Stimulated activated CD4-positive, alpha-beta T cell treated with anti-CD3 and anti-CD28 coated beads, Interleukin-1b, Interleukin-23, amount 100 ng/mL, for 1 hour (primary cell): ENCODE measurements around the gene TTC7B.

Source experiments
- DNase-seq, 2 donors: peaks; one replicate each; pipeline ENCODE4 v3.0.0-alpha.2; 2020; ENCODE audit warnings: low read depth in 2 of 2

Gene TTC7B

DNA sequence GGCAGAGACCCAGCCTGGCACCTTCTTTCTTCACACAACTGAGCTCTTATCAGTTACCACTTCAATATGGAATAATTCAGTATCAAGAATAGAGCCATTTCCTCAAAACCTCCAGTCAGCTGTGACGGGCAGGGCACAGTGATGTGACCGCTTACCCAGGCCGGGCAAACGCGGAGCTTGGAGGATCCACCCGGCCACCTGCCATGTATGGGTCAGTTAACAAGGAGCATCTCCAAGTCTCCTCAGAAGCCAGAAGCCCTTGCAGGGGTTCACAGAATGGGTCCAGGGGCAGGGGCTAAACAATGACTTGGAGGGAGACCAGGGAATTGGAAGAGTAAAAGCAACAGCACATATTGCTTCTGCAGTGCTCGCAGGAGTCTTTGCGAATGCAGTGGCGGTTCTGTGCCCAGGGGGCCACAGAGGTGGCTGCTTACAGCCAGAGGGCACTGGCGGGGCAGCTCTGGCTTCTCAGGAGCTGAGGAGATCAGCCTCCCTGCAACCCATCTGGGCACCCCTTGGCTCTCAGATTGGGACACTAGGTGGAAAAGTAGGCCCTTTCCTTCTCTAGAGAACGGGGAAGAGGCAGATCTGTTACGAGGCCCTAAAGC lies 257.1 kb downstream of the TTC7B start:
- no peak for DNase-seq

DNA sequence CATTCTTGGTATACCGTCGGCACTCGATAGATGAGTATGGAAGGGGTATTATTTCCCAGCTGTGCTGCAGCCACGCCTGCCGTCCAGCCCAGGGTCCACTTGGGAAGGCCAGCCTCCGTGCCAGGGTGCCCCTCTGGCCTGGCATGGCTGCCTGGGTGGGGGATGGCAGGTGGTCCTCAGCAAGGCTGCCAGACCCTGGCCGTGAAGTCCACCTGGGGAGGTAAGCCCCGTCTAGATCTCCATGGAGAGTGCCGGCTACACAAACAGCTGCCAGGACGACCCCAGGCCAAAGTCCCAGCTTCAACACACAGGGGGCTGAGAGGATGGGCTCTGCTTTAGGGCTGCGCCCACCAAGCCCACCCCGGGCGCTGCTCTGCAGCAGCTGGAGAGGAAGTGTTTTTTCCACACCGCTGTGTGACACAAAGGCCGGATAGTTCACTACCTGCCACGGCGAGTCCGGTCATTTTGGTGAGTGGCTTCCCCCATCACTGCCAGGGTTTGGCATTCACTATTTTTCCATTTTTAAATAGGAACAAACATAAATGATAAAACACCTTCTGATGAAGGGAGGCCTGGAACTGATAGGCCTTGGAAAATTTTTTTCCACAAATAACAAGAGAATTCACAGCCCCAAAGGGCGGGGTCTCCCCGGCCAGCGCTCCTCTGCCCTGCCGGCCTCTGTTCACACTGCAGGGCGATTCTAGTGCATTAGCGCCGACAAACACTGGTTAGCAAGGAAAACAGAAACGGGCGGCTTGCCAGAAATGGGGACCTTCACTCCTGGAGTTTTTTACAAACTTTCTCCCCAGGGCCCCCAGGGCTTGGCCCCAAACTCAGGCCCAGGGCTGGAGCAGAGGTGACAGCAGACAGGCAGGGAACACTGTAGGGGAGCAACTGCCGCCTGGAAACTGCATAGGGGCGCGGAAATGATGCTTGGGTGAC lies 257.9 kb downstream of the TTC7B start:
- no peak for DNase-seq

DNA sequence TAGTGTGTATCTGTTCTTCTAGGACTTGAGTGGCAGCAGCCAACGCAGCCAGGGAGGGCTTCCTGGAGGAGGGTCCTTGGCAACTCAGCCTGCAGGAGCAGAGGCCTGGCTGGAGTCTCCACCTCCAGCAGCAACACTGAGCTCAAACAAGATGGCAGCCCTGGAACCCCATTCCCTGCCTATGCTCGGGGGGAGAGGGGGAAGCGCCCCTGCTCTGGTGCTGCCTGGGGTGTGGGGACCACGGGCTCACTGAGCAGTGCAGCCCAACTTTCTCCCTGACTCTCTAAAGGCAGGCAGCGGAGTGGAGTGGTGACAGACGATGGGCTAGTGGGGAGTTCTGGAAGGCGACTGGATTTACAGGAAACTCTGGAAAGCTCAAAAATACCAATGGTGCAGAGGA lies 258.7 kb downstream of the TTC7B start:
- DNase-seq: no peak

DNA sequence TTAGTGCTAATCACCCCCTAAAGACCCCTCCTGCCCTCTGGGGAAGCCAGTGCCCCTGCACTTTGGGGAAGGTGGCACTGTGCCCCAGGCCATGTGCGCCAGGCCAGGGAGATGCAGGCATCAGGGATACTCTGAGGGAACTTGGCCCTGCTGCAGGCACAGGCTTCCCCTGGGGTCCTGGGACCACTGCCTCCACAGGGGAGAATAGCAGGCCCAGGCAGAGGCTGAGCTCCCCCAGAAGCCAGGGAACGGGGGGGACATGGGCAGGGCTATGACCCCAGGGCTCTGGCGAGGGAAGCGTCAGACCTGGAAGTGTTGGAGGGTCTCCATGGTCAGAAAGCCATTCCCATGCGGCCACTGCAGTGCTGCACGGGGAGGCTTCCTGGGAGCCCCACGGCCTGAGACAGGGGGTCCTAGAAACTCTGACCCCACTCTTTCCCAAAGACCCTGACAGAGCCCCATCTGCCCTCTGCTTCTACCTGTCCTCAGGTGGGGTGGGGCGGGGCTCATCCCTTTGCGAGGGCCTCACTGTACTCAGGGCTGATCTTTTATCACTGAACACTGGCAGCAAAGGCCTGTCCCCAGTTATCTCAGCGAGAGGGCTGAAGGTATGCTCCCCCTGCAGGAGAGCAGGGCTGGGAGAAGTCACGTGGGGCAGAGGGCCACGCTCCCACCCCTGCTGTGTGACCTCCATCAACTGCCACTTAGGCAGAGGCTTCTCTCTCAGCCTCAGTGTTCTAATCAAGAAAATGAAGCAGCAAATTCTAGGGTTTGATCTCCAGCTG lies 259.4 kb downstream of the TTC7B start:
- no peak for DNase-seq

DNA sequence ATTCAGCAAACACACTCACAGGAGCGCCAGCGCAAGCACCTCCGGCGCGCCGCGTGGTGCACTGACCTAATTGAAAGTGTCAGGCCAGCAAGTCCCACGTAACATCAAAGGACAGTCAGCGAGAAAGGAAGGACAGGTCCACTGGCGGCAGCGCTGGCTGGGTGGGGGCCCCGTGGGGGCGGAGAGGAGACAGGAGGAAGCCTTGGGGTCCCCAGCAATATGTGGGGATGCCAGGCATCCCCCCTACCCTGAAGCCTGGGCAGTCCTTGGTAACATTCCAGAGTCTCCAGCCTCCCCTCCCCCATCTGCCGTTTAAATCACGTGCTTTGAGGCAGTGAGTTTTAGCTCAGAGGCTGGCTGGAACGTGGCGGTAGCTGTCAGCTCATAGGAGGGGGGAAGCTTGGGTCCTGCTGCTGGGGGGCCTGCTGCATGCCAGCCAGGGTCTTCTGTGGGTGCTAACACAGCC lies 260.2 kb downstream of the TTC7B start:
- DNase-seq: no peak

DNA sequence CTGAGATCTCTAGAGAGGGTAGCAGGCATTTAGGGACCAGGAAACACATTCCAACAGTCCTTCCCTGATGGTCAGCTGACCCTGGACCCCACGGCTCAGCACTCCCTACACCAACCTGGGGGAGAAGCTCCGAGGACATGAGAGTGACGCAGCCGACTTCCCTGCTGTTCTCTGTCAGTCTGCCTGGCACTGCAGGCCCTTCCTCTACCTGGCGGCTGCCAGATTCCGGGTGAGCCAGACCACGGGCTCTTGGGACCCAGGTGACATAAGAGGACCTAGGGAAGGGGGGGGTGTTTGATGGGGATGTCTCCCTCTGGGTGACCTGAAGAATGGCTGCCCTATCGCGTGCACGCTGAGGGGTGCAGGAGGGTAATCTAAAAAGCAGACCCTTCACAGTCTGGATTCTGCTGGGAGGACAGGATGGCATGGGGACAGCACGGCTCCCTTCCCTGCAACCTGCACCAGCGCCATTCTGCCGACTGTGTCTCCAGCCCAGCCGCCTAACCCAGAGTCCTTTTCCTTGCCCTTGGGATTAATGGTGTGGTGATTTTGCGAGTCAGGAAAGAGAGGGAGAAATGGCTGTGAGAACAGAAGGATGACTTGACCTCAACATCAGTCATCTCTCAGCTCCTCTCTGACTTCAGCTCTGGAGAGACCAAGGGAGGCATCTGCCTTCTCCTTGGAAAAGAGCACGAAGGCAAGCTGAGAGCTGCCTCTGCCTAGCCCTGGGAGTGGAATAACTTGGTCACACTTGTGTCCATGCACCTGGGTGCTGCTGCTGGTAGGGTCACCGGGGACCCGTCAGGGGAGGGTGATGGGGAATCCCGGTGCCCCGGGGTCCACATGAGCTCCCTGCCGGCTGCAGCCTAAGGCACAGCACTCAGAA lies 260.9 kb downstream of the TTC7B start:
- no peak for DNase-seq

DNA sequence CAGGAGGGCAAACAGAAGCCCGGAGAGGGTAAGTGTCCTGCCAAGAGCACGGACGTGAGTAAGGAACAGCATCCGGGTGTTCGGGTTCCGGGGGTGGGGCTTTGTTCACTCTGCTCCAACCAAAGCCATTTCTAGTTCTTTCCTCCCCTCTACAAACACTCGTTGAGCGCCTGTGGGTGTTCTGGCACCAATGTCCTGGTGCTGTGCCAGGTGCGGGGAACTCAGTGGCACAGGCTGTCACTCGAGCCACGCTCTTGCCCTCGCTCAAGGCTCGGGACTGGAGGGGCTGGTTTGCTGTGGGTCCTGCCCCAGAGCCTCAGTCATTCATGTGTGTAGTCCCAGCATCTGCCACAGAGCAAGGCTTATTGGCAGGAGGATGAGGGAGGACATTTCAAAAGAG lies 261.9 kb downstream of the TTC7B start:
- DNase-seq: no peak

DNA sequence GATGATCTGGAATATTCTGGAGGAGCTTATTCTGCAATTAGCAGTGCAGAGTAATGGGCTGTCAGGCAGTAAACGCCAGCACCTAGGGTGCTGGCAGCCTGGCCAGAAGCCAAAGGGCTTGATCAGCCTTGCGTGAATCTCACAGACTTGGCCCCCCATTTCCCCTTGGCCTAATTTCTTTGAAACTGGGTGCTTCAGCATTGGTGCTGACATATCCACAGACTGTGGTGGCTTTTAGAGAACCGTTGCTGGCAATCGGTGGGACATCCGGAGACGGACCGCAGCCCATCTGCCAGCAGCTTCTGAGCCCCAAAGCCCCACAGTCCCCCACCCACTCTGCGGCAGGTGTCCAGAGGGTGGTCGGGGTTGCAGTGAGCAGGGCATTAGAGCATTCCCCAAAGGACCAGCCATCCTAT lies 262.3 kb downstream of the TTC7B start:
- no peak for DNase-seq

DNA sequence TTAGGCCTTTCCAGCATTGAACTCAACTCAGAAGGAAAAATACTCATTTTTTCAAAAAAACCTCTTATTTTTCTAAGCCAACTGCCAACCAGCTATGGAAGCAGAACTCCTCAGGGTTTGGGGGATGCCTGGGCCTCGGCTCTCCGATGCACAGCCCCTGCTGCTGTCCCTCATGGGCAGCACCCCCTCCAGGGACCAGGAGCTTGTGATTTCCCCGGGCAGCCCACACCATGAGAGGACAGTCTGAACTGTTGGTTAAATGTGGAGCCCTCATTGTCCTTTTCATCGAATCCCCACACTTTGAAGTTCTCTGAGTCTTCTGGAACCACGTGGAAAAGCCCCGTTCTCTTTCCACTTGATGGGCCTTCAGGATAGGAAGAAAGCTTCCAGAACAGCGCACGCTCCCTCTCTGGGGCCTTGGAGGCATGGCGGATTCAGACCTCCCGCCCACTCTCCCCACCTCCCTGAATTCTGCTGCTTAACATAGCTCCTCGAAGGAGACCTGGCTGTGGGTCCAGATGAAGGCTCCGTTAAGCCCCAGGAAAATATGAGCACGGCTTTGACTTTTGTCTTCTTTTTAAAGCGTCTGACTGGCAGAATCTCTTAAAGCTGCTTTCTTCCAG lies 262.8 kb downstream of the TTC7B start:
- no peak for DNase-seq

DNA sequence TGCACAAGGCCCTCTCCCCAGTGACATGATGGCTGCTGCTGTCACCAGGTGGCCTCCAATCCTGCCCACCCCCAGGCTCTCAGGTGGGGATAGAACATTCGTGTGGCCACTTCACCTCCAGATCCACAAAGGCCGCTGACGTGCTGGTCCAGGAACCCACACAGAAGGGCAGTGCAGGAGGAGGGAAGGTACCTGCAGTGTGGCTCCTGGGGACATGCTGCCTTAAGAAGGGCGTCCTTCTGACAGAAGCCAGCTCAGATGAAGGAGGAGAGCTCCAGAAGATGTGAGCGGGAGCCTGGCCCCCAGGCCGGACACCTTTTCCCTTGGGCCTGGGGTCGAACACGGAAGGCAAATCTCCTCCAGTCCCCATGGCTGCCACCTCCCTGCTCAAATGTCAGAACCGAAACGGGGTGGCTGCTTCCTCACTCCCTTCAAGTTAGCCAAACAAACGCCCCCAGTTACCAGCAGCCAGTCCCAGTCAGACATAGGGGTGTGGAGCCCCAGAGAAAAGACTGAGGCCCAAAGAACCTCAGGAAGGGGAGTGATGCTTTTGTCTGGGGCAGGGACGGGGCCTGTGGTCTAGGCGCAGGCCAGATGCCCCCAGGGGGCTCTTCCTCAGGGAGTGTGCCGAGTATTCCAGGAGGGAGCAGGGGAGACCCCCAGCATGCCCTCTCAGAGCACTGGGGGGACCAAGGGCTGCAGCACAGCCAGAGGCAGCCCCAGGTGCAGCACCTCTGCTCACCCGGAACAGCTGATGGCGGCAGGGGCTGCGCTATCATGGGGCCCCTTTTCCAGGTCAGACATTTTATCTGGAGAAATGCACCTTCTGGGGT lies 263.5 kb downstream of the TTC7B start:
- no peak for DNase-seq

DNA sequence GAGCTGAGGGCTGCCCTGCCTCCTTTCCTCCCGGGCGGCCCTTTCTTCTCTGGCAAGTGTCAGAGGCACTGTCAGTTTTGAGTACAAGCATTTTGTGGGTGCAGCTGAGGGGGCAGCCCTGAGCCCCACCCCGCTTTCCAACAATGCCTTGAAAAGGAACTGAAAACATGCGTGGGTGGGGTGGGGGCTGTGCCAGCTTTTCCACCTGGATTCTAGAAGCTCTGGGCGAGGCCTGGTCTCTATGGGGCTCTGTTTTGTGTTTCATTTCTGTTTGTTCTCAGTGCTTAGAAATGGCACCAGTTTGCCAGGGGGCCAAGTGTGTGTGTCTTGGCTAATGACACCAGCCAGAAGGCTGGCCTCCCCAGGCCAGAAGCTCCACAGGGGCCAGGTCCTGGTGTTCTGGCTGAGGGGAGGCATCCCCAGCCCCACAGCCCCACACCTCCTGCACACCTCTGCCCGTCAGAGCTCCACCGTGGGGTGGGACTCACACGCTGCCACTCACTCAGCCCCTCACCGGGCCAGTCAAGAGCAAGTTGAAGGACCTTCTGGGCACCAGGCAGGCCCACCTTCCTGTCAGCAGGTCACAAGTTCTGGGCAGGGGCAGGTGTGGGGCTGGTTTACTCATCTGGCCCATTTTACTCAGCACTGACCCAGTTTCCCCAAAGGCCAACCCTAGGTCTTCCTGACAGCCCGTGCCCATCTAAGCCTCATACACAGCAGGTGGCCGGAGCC lies 264.3 kb downstream of the TTC7B start:
- DNase-seq: no peak

DNA sequence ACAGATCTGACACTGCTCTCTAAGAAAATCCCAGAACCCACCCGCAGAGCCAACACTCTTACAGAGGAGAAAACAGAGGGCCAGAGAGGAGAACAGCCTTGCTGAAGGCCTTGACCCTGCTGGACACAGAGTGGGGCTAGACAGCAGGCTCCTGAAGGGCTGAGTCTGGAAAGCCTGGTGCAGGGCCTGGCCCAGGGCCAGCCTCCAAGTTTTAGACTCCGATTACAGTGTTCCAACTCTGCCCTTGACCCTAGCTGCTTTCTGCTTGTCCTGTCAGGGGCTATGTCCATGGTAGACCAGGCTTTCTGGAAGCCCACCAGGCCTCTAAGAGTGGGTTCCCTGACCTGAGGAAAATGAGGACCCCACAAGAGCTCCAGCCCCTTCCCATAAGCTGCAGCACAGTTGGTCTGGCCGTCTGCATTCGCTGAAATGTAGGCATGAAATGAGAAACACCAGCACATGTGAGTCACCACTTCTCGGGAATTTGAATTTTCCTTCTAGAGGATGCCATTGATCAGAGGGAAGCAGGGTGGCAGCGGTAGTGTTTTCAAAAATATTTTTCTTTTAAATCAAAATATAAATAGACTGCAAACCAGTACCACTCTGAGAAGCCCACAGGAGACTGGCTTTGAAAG lies 265.0 kb downstream of the TTC7B start:
- DNase-seq: no peak

DNA sequence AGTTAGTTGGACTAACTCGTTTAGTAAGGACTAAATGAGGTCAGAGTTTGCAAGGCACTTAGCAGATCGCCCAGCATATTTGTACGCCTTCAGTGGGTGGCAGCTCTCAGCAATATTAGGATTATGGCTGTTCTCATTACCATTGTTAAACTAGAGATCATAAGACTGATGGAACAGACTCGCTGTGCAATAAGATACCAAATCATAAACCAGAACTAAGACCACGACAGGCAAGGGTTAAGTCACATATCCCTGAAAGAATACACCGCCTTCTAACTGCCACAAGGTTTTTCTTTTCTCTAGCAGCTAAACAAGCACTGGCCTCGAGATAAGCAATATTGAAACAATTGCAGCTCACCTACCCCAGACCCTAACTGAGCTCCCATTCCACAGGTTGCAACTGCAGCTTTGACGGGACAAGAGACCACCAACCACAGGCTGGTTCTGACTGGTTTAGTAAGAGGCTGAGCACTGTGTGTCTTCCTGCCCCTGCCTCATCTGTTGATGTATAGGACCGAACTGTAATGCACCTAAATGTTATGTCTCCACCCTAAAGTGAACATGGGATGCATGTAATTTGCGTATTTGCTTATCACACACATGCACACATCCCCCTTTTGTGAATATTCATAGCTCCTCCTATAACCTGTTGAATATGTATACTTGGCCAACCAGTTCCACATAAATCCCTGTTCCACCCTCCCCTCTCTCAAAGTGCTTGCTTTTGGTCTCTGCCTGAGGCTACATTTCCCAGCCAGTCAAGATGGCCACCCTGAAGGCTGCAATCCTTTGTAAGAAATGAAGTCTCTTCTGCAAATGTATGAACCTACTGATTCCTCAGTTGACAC lies 266.2 kb downstream of the TTC7B start:
- DNase-seq: no peak

DNA sequence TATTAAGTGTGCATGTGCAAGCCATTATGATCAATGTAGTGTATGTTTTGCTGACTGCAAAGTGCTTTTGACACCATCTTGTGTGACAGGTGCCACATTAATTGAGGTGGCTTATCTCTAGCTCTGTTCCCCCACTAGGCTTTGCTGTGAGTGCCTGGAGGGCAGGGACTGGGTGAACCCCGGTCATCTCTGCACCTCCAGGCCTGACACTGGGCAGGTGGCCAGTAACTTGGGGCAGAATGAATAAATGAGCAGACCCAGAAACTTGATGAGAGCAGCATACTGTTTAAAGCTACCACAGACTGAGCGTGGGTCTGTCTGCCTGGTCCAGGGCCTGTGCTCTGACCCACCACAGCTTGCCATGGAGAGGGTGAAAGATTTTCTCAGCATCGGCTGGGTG lies 267.8 kb downstream of the TTC7B start:
- no peak for DNase-seq

DNA sequence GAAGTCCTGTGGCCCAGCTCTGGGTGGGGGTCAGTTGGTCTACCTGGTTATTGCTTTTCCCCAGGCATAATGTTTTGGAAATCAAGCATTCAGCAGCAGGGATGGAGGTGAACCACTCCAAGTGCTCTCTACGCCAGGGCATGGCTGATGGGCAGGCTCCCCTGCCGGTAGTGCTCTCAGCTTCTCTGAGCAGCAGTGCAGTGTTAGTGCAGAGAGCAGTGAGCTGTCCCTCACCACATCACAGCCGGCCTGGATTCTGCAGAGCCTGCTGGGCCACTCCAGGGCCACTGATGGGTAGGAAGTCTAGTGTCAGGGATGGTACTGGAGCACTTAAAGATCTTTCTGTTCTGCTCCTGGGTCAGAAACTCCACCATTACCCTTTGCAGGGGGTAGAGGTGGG lies 268.3 kb downstream of the TTC7B start:
- DNase-seq: no peak

DNA sequence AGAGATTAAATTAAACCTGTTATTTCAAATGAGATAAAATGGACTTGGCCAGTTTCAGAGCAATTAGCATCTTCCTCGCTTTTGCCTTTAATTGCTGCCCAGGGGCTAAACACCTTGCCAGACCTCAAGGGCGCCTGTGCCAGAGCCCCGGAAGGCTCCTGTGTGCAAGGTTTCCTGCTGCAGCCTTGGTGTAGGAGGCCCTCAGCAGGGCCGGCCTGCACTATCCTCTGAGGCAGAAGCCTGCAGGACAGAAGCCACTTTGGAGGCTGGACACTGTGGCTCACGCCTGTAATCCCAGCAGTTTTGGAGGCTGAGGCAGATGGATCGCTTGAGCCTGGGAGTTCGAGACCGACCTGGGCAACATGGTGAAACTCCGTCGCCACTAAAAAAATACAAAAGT lies 269.0 kb downstream of the TTC7B start:
- no peak for DNase-seq

DNA sequence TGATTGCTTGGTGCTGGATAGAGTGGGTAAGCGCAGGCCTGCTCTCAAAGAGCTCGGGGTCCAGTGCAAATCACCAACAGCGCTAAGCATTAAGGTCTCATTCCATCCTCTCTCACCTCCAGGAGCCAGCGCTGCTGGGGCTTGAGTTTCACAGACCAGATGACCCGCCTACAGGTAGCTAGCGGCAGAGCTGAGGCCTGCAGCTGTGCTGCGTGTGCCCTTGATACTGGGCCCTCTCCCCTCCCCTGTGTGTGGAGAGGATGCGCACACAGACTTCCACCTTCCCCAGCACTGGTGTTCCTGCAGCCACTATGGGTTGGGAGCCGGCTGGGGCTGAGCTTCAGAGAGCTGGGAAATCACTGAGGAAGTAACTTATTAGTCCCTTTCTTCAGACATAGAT lies 269.5 kb downstream of the TTC7B start:
- DNase-seq: no peak
